OCI-LY1 (cell line): ENCODE data around the gene KLHL2.

ENCODE experiments used
- H2AFZ ChIP-seq: fragments of 200-600 bp; sonication (generic), shearing (Covaris generic); 2 replicates; pipeline ENCODE4 v1.6.0; 2014; ENCODE audit warnings: antibody characterized with exemption, mild to moderate bottlenecking, low read length
- H3F3A ChIP-seq: fragments of 200-600 bp; sonication (generic), shearing (Covaris generic); 2 replicates; pipeline ENCODE4 v1.6.0; 2014; ENCODE audit warnings: mild to moderate bottlenecking, antibody characterized with exemption, low read length, moderate library complexity; ENCODE audit not compliant: insufficient read depth
- H3K27ac ChIP-seq: fragments of 200-600 bp; sonication (generic); 2 replicates; pipeline ENCODE4 v1.5.1; 2014; ENCODE audit warnings: low read length, mixed run types, mild to moderate bottlenecking, low read depth; ENCODE audit not compliant: poor library complexity, severe bottlenecking
- H3K27me3 ChIP-seq: fragments of 200-600 bp; sonication (generic); 2 replicates; pipeline ENCODE4 v1.6.0; 2014; ENCODE audit warnings: antibody characterized with exemption, mild to moderate bottlenecking, low read length, moderate library complexity; ENCODE audit not compliant: insufficient read depth
- H3K36me3 ChIP-seq: fragments of 200-600 bp; sonication (generic); 2 replicates; pipeline ENCODE4 v1.6.1; 2014; ENCODE audit warnings: mild to moderate bottlenecking, antibody characterized with exemption, low read length, moderate library complexity, mixed read lengths; ENCODE audit not compliant: insufficient read depth
- H3K4me1 ChIP-seq: fragments of 200-600 bp; sonication (generic); 2 replicates; pipeline ENCODE4 v1.5.1; 2014; ENCODE audit warnings: mild to moderate bottlenecking, low read length, moderate library complexity; ENCODE audit not compliant: insufficient read depth, severe bottlenecking
- H3K4me2 ChIP-seq: fragments of 200-600 bp; sonication (generic), shearing (Covaris generic); 2 replicates; pipeline ENCODE4 v1.6.1; 2014; ENCODE audit warnings: low read length
- H3K4me3 ChIP-seq: fragments of 200-600 bp; sonication (generic); 2 replicates; pipeline ENCODE4 v1.5.1; 2014; ENCODE audit warnings: low read length, low read depth, mild to moderate bottlenecking, mixed read lengths; ENCODE audit not compliant: poor library complexity, severe bottlenecking
- H3K79me2 ChIP-seq: fragments of 200-600 bp; shearing (Covaris generic); 2 replicates; pipeline ENCODE4 v1.6.1; 2016; ENCODE audit warnings: mixed run types, low read length, mixed read lengths; ENCODE audit not compliant: insufficient read depth
- H3K9ac ChIP-seq: fragments of 200-600 bp; sonication (generic), shearing (Covaris generic); 2 replicates; pipeline ENCODE4 v1.6.1; 2014; ENCODE audit warnings: mild to moderate bottlenecking, low read length, mixed read lengths
- H3K9me2 ChIP-seq: fragments of 200-600 bp; sonication (generic), shearing (Covaris generic); 2 replicates; pipeline ENCODE4 v1.6.1; 2014; ENCODE audit warnings: low read depth, mild to moderate bottlenecking, low read length, mixed read lengths
- H3K9me3 ChIP-seq: fragments of 200-600 bp; shearing (Covaris generic); 2 replicates; pipeline ENCODE4 v1.6.1; 2014; ENCODE audit warnings: low read length, mixed read lengths
- H4K20me1 ChIP-seq: fragments of 200-600 bp; sonication (generic), shearing (Covaris generic); 2 replicates; pipeline ENCODE4 v1.6.0; 2016; ENCODE audit warnings: mild to moderate bottlenecking, low read length; ENCODE audit not compliant: insufficient read depth
- CTCF ChIP-seq: fragments of 200-600 bp; sonication (generic), shearing (Covaris generic); IDR thresholded peaks from 2 replicates; pipeline ENCODE4 v1.5.1; 2017; ENCODE audit warnings: mild to moderate bottlenecking, antibody characterized with exemption, low read length, moderate library complexity, mixed read lengths
- EZH2 ChIP-seq: fragments of 200-600 bp; sonication (generic), shearing (Covaris generic); IDR thresholded peaks from 2 replicates; pipeline ENCODE4 v1.8.0; 2017; ENCODE audit warnings: borderline replicate concordance, mixed run types, mild to moderate bottlenecking, antibody characterized with exemption, low read length, moderate library complexity, mixed read lengths

KLHL2 gene

GRCh38 chr4:165368114-165368513, 160.8 kb downstream of the KLHL2 start:
- TF ChIP-seq EZH2: no peak
- no peak overlapping the region for H3K4me2 ChIP-seq
- no peaks in the 10 kb centered on the region for H3K36me3 ChIP-seq
- no peak overlapping the region for H3K9ac ChIP-seq
- no peaks in the 10 kb centered on the region for H3K4me1 ChIP-seq
- no peaks in the 10 kb centered on the region for H3K79me2 ChIP-seq
- no peaks in the 10 kb centered on the region for H3K9me2 ChIP-seq
- no peaks in the 10 kb centered on the region for H3K27me3 ChIP-seq
- no peak overlapping the region for H3K4me3 ChIP-seq
- H3K27ac ChIP-seq: no peak overlapping the region
- no peaks in the 10 kb centered on the region for H3F3A ChIP-seq
- H3K9me3 ChIP-seq: no peaks in the 10 kb centered on the region
- no peak overlapping the region for H2AFZ ChIP-seq
- no peaks in the 10 kb centered on the region for H4K20me1 ChIP-seq

- Histone ChIP-seq H3K4me1 (no peaks in the 10 kb centered on the region), H3K4me2 (no peak overlapping the region)
Measured at GRCh38 chr4:165368567-165368966, 161.2 kb downstream of the KLHL2 start.

GRCh38 chr4:165369522-165369921, 162.2 kb downstream of the KLHL2 start:
- no peak overlapping the region for H3K4me3 ChIP-seq
- no peak overlapping the region for H3K4me2 ChIP-seq
- H3K4me1 ChIP-seq: no peaks in the 10 kb centered on the region
- H3K9me3 ChIP-seq: no peaks in the 10 kb centered on the region
- H3K79me2 ChIP-seq: no peaks in the 10 kb centered on the region
- H3F3A ChIP-seq: no peaks in the 10 kb centered on the region
- no peaks in the 10 kb centered on the region for H3K36me3 ChIP-seq
- H3K9ac ChIP-seq: no peak overlapping the region
- TF ChIP-seq EZH2 (no peak), CTCF (no peak)
- no peaks in the 10 kb centered on the region for H3K9me2 ChIP-seq
- H3K27ac ChIP-seq: no peak overlapping the region
- H4K20me1 ChIP-seq: no peaks in the 10 kb centered on the region
- H3K27me3 ChIP-seq: no peaks in the 10 kb centered on the region
- no peak overlapping the region for H2AFZ ChIP-seq

More at GRCh38 chr4:165368567-165368966, 161.2 kb downstream of the KLHL2 start:
- TF ChIP-seq CTCF (no peak), EZH2 (no peak)
- Histone ChIP-seq H3K27ac (no peak overlapping the region), H4K20me1 (no peaks in the 10 kb centered on the region), H3K9me2 (no peaks in the 10 kb centered on the region), H2AFZ (no peak overlapping the region), H3K79me2 (no peaks in the 10 kb centered on the region), H3K4me3 (no peak overlapping the region), H3K27me3 (no peaks in the 10 kb centered on the region), H3K9me3 (no peaks in the 10 kb centered on the region), H3K9ac (no peak overlapping the region), H3K36me3 (no peaks in the 10 kb centered on the region), H3F3A (no peaks in the 10 kb centered on the region)

GRCh38 chr4:165370530-165370929, 163.2 kb downstream of the KLHL2 start:
- no peaks in the 10 kb centered on the region for H3K36me3 ChIP-seq
- H3K27me3 ChIP-seq: no peaks in the 10 kb centered on the region
- H3K4me2 ChIP-seq: no peak overlapping the region
- no peaks in the 10 kb centered on the region for H4K20me1 ChIP-seq
- H3K9ac ChIP-seq: no peak overlapping the region
- no peaks in the 10 kb centered on the region for H3F3A ChIP-seq
- H3K9me2 ChIP-seq: no peaks in the 10 kb centered on the region
- H2AFZ ChIP-seq: no peak overlapping the region
- no peak overlapping the region for H3K27ac ChIP-seq
- no peak overlapping the region for H3K4me3 ChIP-seq
- no peaks in the 10 kb centered on the region for H3K79me2 ChIP-seq
- H3K4me1 ChIP-seq: no peaks in the 10 kb centered on the region
- TF ChIP-seq CTCF (no peak), EZH2 (no peak)
- no peaks in the 10 kb centered on the region for H3K9me3 ChIP-seq
